Effector CD8-positive, alpha-beta T cell (primary cell): ENCODE data around the gene GARIN5A.

ENCODE experiments used
- DNase-seq: peaks from one replicate; lab custom pipeline; 2025; lab: John Stamatoyannopoulos, UW

GARIN5A gene

DNA sequence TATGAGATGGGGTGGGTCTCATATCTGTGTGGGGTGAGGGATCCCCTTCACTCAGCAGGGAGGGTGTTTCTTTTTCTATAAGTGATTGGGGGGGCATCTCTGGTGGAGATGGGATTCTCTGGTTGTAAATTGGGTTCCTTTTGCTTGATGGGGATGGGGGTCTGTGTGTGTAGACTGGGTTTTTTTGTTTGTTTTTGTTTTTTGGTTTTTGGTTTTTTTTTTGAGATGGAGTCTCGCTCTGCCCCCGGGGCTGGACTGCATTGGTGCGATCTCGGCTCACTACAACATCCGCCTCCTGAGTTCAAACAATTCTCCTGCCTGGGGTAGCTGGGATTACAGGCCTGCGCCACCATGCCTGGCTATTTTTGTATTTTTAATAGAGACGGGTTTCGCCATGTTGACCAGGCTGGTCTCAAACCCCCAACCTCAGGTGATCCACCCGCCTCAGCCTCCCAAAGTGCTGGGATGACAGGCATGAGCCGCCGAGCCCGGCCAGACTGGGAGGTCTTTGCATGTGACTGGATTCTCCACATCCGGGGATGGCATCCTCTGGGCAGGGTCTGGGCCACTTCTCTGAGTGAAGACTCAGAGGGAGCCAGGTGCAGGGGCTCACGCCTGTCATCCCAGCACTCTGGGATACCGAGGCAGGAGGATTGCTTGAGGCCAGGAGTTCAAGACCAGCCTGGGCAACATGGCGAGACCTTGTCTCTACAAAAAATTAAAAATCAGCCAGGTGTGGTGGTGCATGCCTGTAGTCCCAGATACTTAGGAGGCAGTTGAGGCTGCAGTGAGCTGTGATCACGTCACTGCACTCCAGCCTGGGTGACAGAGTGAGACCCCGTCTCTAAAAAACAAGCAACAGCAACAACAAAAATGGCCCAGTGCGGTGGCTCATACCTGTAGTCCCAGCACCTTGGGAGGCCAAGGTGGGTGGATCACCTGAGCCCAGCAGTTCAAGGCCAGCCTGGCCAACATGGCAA lies 43.2 kb downstream of the GARIN5A start:
- DNase-seq = no peak

DNA sequence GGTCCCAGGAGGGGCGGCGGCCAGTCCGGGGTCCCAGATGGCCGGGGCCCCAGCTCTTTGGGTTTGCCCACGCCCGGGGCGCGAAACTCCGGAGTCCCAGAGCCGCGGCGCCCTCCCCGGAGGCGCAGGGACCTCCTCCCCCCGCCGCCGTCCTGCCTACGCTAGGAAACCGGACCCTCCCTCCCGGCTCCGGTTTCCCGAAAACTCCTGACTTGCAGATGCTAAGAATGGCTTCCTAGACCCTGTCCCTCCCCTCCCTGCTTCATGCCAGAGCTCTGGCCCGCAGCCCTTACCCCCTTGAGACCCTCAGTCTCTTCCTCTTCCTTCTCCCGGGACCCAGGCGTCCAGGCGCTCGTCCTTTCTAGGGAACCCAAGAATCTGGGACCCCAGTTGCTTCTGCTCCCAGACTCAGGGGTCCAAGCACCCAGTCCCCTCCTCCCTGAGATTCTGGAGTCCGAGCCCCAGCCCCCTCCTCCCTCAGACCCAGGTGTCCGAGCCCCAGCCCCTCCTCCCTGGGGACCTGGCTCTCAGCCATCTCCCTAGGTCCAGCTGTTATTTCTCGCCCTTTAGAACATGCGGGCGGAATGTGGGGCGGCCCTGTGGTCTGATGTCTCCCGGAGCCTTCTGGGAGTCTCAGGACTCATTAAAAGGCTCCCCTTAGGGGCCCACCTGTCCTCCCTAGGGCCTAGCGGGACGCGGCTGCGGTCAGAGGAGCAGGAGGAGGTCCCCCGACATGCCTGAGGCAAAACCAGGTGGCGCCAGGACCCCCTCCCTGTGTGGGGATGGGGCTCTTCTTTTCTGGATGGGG lies 44.2 kb downstream of the GARIN5A start, which contains the start of gene MYBPC2:
Gene MYBPC2, plus strand, starts transcription at position 672 of the 808 bp plus-strand sequence. Its CDS starts 62 bp downstream, at position 734.
- no peak for DNase-seq

DNA sequence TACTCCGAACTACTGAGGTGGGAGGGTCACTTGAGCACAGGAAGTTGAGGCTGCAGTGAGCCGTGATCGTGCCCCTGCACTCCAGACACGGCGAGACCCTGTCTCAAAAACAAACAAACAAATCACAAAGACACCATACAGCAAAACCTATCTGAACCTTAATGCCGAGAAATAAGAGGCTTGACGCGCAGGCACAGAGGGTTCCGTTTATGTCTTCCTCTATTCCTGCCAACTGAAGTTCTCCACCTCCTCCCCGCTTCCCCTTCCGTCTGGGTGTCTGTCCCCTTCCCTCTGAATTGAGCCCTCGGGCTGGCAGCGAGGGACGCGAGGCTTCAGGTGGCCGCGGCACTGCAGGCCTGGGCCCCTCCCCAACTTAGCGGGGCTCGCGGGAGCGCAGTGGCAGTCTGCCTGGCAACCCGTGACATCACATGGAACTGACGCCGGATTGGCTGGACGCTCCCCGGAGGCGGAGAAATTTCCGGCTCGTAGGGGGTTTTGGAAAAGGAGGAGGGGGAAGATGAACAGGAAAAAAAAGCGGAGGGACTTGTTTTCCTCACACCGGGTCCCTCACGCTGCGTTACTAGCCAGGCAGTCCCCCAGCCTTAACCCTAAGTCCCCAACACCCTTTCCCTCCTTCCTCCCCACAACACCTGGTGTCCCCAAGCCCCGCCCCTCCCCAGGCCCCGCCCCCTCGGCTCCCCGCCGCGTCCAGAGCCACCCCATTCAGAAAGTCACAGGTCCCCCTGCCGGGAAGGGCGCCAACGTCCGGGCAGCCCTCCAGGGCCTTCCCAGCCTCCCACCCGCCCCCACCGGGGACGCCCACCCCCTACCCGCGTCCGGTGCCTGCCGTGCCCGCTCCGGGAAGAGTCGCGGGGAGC lies 45.1 kb downstream of the GARIN5A start:
- peak; percentile 83 for DNase-seq

DNA sequence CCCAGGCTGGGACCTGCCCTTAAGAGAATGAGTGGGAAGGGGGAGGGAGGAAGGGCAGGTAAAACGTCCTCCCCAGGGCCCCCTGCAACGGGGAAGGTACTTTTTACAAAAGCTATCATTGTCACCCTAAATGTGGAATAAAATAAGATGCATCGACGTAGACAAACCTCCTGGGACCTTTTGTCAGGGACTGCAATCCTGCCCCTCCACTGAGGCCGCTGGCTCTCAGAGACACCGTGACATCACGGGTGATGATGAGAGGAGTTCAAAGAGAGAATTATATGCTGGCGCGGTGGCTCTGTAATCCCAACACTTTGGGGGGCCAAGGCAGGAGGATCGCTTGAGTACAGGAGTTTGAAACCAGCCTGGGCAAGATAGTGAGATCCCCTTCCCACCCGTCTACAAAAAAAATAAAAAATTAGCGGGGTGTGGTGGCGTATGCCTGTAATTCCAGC lies 45.7 kb downstream of the GARIN5A start:
- no peak for DNase-seq

DNA sequence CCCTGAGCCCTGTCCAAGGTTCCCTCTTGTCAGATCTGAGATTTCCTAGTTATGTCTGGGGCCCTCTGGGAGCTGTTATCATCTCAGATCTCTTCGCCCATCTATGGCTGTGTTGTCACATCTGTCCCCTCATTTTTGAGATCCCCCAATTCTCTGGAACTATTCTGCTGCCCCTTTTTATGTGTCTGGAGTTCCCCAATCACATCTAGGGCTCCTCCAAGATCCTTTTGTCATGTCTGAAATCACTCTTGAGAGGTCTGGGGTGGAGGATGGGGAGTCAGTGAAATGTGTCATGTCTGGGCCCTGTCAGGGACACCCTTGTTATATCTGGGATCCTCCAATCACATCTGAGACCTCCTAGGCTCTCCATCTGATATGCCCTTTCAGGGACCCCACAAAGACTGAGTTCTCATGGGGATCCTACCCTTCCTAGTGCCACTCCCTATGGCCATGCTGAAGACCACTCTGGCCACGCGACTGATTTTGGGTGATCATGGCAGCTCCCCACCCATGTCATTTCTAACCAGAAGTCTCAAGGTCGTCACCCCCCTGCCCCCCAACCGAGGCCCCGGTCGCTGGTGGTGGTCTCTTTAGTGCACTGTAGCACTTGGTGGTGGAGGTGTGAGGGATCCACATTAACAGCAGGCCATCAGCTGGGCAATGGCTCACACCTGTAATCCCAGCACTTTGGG lies 47.7 kb downstream of the GARIN5A start:
- no peak for DNase-seq

DNA sequence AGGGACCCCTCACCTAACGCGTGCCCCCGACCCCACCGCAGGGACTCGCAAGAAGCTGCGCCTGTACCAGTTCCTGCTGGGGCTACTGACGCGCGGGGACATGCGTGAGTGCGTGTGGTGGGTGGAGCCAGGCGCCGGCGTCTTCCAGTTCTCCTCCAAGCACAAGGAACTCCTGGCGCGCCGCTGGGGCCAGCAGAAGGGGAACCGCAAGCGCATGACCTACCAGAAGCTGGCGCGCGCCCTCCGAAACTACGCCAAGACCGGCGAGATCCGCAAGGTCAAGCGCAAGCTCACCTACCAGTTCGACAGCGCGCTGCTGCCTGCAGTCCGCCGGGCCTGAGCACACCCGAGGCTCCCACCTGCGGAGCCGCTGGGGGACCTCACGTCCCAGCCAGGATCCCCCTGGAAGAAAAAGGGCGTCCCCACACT lies 48.6 kb downstream of the GARIN5A start:
- DNase-seq = peak; percentile 4

DNA sequence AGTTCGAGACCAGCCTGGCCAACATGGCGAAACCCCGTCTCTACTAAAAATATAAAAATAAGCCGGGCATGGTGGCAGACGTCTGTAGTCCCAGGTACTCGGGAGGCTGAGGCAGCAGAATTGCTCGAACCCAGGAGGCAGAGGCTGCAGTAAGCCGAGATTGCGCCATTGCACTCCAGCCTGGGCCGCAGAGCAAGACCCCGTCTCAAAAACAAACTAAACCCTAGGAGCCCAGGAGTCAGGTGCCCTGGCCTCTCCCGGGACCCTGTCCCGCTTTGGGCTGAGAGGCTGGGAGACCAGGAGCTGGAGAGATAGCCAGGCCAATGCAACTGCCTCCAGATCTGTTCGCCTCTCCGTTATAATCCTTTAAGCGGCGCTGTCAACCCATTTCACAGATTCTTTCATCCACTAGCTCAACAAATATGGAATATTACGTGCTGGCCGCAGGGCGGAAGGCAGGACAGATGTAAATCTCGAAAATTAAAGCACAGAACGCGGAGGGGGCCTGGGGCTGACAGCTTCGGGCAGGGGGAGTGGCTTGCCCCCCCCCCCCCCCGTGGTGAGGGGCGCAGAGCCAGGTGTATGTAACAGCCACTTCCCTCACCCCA lies 49.2 kb downstream of the GARIN5A start:
- no peak for DNase-seq

DNA sequence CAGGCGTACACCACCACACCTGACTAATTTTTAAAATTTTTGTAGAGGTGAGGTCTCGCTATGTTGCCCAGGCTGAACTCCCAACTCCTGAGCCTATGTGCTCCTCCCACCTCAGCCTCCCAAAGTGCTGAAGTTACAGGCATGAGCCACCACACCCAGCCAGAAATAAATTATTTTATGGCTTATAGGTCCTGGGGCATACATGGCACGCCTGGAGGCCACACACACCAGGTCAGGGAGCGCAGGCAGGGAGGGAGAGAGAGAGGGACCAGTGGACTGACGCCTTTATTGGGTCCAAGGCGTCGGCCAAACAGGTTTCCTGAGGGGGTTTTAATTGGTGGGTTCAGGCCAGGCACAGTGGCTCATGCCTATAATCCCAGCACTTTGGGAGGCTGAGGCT lies 51.1 kb downstream of the GARIN5A start:
- no peak for DNase-seq

DNA sequence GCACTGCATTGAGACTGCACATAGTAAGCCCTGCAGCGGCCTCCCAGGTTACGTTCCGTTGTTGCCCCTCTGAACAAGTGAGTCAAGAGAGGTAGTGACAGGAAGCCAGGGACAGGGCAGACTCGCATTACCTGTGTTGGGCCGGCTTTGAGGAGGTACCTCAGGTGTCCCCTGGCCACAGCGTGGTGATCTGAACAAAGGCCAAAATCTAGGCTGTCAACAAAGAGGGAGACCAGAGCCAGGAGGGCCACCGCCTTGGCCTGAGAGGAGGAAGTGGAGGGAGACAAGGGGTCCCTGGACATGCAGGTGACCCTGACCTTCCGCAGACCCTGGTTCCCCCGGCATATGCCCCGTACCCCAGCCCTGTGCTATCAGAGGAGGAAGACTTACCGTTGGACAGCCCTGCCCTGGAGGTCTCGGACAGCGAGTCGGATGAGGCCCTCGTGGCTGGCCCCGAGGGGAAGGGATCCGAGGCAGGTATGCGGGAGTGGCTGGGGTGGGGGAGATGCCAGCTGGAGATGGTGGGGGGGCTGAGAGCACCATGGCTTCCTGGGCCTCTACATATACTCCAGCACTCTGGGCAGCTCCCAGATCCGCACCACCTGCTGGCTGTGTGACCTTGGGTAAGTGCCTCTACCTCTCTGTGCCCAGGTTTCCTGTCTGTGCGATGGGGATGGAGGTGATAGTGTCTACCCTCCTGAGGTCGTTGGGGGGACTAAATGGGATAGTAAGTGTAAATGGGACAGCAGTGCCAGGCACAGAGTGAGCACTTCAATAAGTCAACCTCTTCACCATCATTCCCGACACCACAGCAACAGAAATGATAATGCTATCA lies 53.2 kb downstream of the GARIN5A start:
- no peak for DNase-seq

DNA sequence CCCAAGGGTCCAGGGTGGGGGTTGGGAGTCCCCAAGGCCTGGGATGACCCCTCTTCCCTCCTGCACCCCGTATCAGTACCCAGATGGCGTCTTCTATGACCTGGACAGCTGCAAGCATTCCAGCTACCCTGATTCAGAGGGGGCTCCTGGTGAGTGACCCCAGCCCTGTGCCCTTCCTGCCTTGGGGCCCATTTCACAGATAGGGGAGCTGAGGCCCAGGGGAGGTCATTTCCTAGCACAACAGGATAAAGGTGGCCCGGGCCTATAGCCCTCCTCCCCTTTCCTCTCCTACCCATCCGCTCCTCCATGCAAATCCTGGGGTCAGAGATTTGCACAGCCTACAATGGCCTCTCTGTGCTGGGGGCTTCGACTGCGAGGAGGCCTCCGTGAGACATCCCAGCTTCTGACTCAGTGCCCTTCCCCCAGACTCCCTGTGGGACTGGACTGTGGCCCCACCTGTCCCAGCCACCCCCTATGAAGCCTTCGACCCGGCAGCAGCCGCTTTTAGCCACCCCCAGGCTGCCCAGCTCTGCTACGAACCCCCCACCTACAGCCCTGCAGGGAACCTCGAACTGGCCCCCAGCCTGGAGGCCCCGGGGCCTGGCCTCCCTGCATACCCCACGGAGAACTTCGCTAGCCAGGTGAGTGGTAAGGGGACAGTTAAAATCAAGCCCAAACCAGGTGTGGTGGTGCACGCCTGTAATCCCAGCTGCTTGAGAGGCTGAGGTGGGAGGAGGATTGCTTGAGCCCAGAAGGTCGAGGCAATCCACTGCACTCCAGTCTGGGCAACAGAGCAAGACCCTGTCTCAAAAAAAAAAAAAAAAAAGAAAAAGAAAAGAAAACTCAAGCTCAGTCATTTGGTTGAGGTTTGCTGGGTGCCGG lies 54.0 kb downstream of the GARIN5A start:
- DNase-seq = no peak

DNA sequence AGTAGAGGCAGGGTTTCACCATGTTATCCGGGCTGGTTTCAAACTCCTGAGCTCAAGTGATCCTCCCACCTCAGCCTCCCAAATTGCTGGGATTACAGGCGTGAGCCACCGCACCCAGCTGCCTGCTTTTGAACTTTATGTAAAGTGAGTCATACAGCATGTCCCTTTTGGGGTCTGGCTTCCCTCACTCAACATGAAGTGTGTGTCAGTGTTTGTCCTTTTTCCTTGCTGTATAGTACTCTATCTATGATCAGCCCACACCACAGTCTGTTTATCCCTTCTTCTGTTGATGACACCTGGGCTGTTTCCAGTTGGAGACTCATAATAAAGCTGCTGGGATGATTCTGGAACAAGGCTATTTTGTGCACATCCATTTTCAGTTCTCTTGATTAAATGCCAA lies 55.8 kb downstream of the GARIN5A start:
- DNase-seq = no peak

DNA sequence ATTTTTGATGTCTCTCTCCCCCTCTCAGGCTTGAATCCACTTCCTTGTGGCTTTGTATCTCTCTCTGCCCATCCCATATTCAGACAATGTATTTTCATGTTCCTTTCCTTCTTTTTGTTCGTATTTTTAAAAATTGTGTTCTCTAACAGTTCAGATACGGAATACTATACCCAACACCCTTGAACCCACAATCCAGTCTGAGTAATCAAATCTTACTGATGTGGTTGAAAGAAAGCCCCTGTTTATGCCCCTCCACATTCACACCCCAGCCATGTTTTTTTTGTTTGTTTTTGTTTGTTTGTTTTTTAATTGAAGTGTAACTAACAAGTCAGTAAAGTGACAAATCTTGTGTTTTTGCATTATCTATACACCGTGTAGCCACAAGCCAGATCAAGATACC lies 56.5 kb downstream of the GARIN5A start:
- DNase-seq = no peak

DNA sequence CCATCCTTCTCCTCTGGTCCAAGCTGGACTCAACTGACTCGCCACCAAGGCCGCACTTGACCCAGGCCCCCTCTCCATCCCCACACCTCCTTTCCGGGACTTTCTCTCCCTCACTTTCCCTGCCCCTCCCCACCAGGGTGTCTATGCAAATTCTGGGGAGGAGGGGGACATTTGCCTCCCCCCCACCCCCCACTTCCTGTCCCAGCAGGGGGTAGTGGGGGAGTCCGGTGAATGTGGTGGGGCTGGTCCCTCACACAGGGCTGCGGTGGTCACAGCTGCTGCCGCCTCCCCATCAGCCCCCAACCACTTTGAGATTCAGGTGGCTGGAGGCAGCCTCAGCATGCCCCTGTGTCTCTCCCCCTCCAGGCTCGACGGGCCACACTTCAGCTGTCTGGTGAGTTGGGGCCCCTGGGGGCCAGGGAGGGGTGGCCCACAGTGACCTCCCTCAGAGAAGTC lies 57.0 kb downstream of the GARIN5A start:
- no peak for DNase-seq

DNA sequence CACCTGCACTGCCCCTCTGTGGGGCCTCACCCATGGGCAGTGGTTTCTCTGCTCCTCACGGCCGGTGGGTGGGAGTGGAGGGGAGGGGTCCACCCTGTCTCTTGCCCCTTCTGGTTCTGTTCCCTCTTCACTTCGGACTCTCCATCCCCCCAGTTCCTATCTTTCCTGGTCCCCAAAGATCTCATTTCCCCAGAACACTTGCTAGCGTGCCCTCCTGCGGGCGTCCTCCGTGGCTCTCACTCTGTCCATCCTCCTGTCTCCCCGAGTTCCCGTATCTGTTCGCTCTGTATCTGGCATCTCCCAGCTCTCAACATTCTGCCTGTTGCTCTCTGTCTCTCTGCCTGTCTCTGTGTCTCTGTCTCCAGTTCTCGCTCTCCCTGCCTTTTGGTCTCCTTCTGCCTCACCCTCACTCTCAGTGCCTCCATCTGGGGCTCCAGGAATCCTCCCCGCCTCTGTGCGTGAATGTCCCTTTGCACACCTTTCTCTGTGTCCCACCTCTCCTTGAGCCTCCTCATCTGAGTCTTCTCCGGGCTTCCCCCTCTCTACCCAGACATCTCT lies 57.5 kb downstream of the GARIN5A start:
- DNase-seq = no peak

DNA sequence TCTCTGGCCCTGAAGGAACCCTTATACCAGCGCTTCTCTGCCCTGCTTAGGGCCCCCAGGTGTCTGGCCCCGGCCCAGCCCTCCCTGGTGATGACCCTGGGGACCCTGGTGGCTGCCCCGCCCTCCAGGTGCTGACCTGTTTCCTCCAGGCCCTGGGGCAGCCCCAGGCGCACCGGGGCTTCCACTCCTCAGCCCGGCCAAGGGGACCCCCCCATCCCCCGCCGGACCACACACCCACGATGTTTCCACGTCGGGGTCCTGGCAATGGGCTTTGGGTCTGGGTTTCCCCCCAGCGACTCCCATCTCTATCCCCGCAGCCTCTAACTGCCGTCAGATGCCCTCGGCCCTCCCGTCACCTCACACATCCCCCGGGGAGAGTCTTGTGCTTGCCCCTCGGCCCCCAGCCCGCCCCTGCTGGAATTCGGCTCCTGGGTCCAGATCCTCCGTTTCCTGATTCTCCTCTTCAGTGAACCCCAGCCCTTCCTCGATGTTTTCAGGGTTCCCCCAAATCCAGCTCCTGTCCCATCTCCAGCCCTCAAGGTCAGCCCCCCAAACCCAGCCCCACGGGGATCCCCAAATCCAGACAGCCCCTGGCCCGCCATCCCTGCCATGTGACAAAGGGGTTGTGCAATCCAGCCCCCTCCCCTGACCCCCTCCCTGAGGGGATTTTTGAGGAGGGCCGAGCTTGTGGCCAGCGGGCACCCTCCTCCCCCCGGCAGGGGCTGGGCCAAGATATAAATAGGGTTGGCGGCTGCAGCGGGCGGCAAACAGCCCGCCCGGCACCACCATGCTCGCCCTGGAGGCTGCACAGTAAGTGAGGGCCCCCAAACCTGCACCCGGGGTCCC lies 58.2 kb downstream of the GARIN5A start, which contains the start of gene SPIB:
Gene SPIB, plus strand, starts transcription at position 763 of the 846 bp plus-strand sequence. Its CDS starts 25 bp downstream, at position 788.
- no peak for DNase-seq

DNA sequence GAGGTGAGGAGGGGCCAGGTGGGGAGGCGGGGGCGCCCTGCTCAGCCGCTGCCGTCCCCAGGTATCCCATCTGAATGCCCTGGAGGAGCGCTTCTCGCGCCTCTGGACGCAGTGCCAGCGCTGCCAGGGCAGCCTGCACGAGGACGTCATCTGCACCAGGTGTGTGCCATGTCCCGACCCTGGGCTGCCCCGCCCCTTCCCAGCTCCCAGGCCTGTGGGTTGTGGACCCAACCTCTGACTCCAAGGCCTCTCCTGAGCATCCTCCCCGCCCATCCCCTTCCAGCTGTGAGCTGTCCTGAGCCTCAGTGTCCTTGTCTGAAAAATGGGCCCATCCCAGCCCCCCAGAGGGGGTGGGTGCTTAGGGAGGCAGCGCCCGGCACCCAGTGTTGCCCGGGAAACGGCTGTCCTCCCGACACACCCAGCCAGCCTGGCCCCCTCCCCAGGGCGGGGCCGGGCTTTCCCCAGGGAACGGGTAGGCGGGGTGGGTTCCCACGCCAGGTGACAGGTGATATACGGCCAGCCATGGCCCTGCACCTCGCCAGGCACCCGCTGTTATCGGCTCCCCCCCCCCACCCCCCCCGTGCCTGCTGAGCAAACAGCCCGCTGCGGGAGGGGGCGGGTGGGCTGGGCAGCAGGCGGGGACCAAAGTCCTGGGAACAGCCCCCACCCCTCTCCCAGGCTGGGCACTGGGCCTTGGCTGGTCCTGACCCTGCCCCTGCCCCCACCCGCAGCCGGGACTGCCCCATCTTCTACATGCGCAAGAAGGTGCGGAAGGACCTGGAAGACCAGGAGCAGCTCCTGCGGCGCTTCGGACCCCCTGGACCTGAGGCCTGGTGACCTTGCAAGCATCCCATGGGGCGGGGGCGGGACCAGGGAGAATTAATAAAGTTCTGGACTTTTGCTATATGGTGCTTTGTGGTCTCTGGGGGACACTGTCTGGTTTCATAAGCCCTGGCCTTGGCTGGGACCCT lies 59.3 kb downstream of the GARIN5A start:
- no peak for DNase-seq
